Upper lobe of left lung (tissue), 6 donors: ENCODE data around the gene NR5A1. TPM values are rescaled to one million over a fixed set of nuclear protein-coding genes. Genes with fewer than 3 reads are reported as not detected.

Experiments used
- ATAC-seq, 2 donors: fragments of 200-7000 bp; cut with Tn5 transposase; one replicate each; pipeline ENCODE4 v1.9.1; 2022; ENCODE audit warnings: mild to moderate bottlenecking in 2 of 2, moderate library complexity in 2 of 2; ENCODE audit not compliant: low FRiP score in 2 of 2
- DNase-seq, 2 donors: peaks; one replicate each; pipeline ENCODE4 v3.0.0-alpha.2; 2019 to 2020
- H3K27ac ChIP-seq, 4 donors: fragments of 200-600 bp; sonication (generic); one replicate each; pipeline ENCODE4 v1.5.1; 2016 to 2019
- H3K27me3 ChIP-seq, 4 donors: fragments of 200-600 bp; sonication (generic); one replicate each; pipeline ENCODE4 v1.5.1; 2017 to 2019
- H3K36me3 ChIP-seq, 4 donors: fragments of 200-600 bp; sonication (generic); one replicate each; pipeline ENCODE4 v1.5.1; 2016 to 2019
- H3K4me1 ChIP-seq, 4 donors: fragments of 200-600 bp; sonication (generic); one replicate each; pipeline ENCODE4 v1.5.1; 2018 to 2019
- H3K4me3 ChIP-seq, 4 donors: fragments of 200-600 bp; sonication (generic); one replicate each; pipeline ENCODE4 v1.5.1; 2017 to 2019; ENCODE audit warnings: mild to moderate bottlenecking in 2 of 4, moderate library complexity in 1 of 4
- H3K9me3 ChIP-seq, 4 donors: fragments of 200-600 bp; sonication (generic); one replicate each; pipeline ENCODE4 v1.5.1; 2018 to 2019
- CTCF ChIP-seq, 6 experiments: fragments of 450-650 bp in 4 of 6; fragments of 200-600 bp in 2 of 6; sonication (generic) in 2 of 6; IDR thresholded peaks; one replicate each; pipeline ENCODE4 v1.5.1; 2016 to 2019; ENCODE audit warnings: antibody characterized with exemption in 6 of 6
- EP300 ChIP-seq, 4 donors: sonication (generic); formaldehyde crosslinking; IDR thresholded peaks; one replicate each; pipeline ENCODE4 v1.5.1; 2017; ENCODE audit warnings: antibody characterized with exemption in 4 of 4, control low read depth in 2 of 4
- POLR2A ChIP-seq, 4 donors: fragments of 450-650 bp; IDR thresholded peaks; one replicate each; pipeline ENCODE4 v1.5.1; 2016 to 2017; ENCODE audit warnings: antibody characterized with exemption in 4 of 4, mild to moderate bottlenecking in 2 of 4
- POLR2AphosphoS5 ChIP-seq, 2 donors: sonication (generic); formaldehyde crosslinking; IDR thresholded peaks; one replicate each; pipeline ENCODE4 v1.5.1; 2017; ENCODE audit warnings: antibody characterized with exemption in 2 of 2
- WGBS, 2 donors: methylation state at CpG; one replicate each; pipeline ENCODE4 v1.1.5; 2017 to 2018; 5-methylcytosine and 5-hydroxymethylcytosine counted together
- total RNA-seq, 6 donors: library from RNA; depleted of rRNA in 4 of 6; stranded (reverse); fragments of >200 nt in 4 of 6; gene quantifications; one replicate each; pipeline versions ENCODE4 v1.1.0 to v1.2.1, GENCODE V29; 2016 to 2021
- donor health status: DM: no; HTN: no; CAD: no; lungs with moderate emphysema.
- donor health status: DM: no; HTN: yes; CAD: no; lungs with severe emphysema.

Gene NR5A1
- total RNA-seq, 6 donors from 2014 or later: 0.30 to 0.49 TPM; not detected in 4

- H3K9me3 ChIP-seq: no peaks in the 10 kb centered on the region
- TF ChIP-seq POLR2A (IDR thresholded peaks at IDR 0.05) (no peak), CTCF (IDR thresholded peaks at IDR 0.05) (no peak)
- no peak overlapping the region for H3K27ac ChIP-seq
- peaks cover 0 to 45% (median 29%) of the 10 kb centered on the region in 4 donors for H3K27me3 ChIP-seq
- ATAC-seq (no peak), DNase-seq (peak in 1 of 2 donors; percentile 78)
- H3K36me3 ChIP-seq: no peaks in the 10 kb centered on the region
- 3 to 7% methylated on average over 45 to 71 of the region's 76 CpGs for WGBS, 2 donors
- peak overlapping the region in 3 of 4 donors; percentile 18 to 39 (median 30) for H3K4me3 ChIP-seq
- peaks cover 10 to 23% (median 16%) of the 10 kb centered on the region in 4 donors for H3K4me1 ChIP-seq
Measured at GRCh38 chr9:124503713-124504529, 3.3 kb downstream of the NR5A1 start.

DNA sequence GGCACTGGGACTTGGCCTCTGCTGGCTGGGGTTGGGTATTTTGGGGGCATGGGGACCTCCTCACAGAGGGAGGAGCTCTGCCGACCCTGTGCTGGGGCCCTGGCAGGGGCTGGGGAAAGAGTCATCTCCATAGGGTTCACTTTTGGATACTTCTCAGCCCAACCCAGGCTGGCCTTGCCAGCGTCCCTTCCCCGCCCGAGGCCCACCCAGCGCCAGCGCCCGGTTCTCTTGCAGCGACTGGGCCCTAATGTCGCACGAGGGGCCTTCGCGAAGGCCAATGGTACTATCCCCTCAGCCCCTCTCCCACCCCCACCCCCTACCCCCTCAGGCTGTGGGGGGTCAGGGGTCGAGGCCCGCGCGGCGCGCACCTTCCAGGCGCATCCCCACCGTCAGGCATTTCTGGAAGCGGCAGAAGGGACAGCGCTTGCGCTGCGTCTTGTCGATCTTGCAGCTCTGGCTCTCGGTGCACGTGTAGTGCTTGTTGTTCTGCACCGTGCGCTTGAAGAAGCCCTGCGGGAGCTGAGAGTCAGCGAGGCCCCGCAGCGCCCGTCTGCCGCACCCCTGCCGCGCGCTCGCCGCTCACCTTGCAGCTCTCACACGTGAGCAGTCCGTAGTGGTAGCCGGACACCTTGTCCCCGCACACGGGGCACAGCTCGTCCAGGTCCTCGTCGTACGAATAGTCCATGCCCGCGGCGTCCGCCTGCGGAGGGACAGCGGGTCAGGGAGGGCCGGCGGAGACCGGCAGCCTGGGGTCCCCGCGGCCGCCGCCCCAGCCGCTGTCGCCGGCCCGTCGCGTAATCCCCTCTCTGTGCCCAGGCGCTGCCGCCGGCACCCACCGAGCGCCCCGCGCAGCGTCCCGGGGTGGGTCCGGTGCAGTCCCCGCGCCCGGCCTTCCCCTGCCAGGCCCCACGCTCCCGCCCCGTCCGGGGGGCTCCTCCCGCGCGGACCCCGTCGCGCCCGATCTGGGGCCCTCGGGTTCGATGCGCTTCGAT, 4.2 kb downstream of the NR5A1 start:
- ATAC-seq: no peak
- DNase-seq: peak in 1 of 2 donors; percentile 75
- Histone ChIP-seq H3K4me3 (peak overlapping the region in 1 of 4 donors; percentile 3), H3K4me1 (peaks cover 10 to 23% (median 16%) of the 10 kb centered on the region in 4 donors), H3K27me3 (peaks cover 0 to 45% (median 29%) of the 10 kb centered on the region in 4 donors), H3K9me3 (no peaks in the 10 kb centered on the region), H3K27ac (no peak overlapping the region), H3K36me3 (no peaks in the 10 kb centered on the region)
- TF ChIP-seq POLR2AphosphoS5 (IDR thresholded peaks at IDR 0.05): no peak
- no peak for TF ChIP-seq CTCF (IDR thresholded peaks at IDR 0.05)
- 33 to 40% methylated on average over 1 to 17 of the region's 96 CpGs for WGBS, 2 donors

DNA sequence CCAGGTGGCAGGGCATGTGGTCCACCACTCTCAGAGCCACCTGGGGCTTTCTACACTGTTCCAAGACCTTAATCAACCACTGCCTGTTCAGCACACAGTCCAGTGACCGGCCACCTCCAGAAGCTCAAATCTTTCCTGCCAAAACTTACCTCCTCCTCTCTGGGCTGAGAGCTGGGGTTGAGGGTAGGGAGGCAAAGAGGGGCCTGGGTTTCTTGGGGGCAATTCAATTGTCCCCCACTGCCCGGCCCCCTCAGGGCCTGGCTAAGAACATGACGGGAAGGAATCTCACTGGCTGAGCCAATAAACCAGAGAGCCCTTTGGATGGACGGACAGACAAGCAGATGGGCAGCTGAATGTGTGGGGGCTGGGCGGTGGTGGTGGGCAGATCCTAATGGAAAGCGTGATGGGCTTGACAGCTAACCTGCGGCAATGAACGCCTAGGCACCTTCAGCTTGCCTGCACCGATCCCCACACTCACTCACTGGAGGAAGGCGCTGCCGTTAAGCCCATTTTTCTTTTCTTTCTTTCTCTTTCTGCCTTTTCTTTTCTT, 5.4 kb downstream of the NR5A1 start:
- no peak for TF ChIP-seq EP300 (IDR thresholded peaks at IDR 0.05)
- no peak for TF ChIP-seq POLR2AphosphoS5 (IDR thresholded peaks at IDR 0.05)
- no peak for TF ChIP-seq CTCF (IDR thresholded peaks at IDR 0.05)
- TF ChIP-seq POLR2A (IDR thresholded peaks at IDR 0.05): no peak
- Histone ChIP-seq H3K36me3 (no peaks in the 10 kb centered on the region), H3K27ac (no peak overlapping the region), H3K27me3 (peaks cover 0 to 45% (median 29%) of the 10 kb centered on the region in 4 donors), H3K9me3 (no peaks in the 10 kb centered on the region), H3K4me3 (no peak overlapping the region), H3K4me1 (peaks cover 10 to 23% (median 16%) of the 10 kb centered on the region in 4 donors)
- WGBS, 2 donors: 73 to 74% methylated on average over 9 to 11 of the region's 11 CpGs
- ATAC-seq (no peak), DNase-seq (no peak)

DNA sequence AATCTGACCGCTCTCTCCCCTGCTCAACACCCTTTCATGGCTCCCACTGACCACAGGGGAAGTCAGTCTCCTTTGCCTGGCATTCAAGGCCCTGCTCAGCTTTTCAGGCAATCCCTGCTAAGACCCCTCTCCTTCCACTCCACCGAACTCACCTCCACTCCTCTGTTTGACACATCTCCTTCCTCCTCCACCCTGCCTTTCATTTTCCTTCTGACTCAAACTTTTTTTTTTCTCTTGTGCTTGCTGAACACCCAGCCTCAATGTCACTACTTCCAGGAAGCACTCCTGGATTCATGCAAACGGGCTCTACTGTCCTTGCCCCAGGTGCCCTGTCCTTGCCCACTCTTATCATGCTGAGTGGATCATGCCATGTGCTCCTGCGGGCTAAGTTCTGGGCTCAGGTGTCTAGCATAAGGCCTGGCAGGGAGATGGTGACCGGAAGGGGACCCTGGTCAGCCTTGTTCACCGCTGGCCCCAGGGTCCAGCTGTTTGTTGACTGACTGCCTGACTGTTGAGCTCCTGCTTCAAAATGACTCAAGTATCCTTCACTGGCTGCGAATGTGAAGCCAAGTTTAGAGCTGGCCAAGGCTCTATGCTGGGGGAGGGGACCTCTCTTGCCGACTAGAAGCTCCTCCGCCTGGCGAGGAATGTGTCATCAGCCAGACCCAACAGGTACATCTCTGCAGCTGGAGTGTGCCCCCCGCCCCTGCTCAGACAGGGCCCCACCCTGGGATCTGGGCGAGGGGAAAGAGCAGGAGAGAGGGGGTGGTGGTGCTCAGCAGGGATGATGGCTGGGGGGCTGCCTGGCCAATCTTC, 6.2 kb downstream of the NR5A1 start:
- 71 to 76% methylated on average over 7 to 12 of the region's 12 CpGs for WGBS, 2 donors
- no peaks in the 10 kb centered on the region for H3K9me3 ChIP-seq
- TF ChIP-seq EP300 (IDR thresholded peaks at IDR 0.05) (no peak), POLR2A (IDR thresholded peaks at IDR 0.05) (no peak), POLR2AphosphoS5 (IDR thresholded peaks at IDR 0.05) (no peak), CTCF (IDR thresholded peaks at IDR 0.05) (no peak)
- no peak overlapping the region for H3K4me3 ChIP-seq
- H3K36me3 ChIP-seq: no peaks in the 10 kb centered on the region
- peaks cover 0 to 44% (median 29%) of the 10 kb centered on the region in 4 donors for H3K27me3 ChIP-seq
- peaks cover 10 to 23% (median 16%) of the 10 kb centered on the region in 4 donors for H3K4me1 ChIP-seq
- DNase-seq (no peak), ATAC-seq (no peak)
- H3K27ac ChIP-seq: no peak overlapping the region
